Globus pallidus (tissue), 1 donor: ENCODE measurements around the gene MKNK2.

ENCODE experiments used
- DNase-seq: peaks from one replicate; pipeline ENCODE4 v3.0.0-alpha.2; 2015; ENCODE audit warnings: low spot score

Gene MKNK2

GRCh38 chr19:2027361-2027760 is 23.7 kb downstream of the MKNK2 start:
- no peak for DNase-seq

GRCh38 chr19:2026770-2027169 is 24.3 kb downstream of the MKNK2 start:
- DNase-seq: no peak

GRCh38 chr19:2022289-2022688 is 28.8 kb downstream of the MKNK2 start:
- no peak for DNase-seq

- no peak for DNase-seq
These were observed 29.4 kb downstream of the MKNK2 start for GRCh38 chr19:2021453-2022140.

GRCh38 chr19:2018752-2019151 is 32.3 kb downstream of the MKNK2 start:
- DNase-seq: no peak

- DNase-seq: peak; percentile 84
These were observed 34.8 kb downstream of the MKNK2 start for GRCh38 chr19:2016041-2016807.

GRCh38 chr19:2015608-2015950 is 35.5 kb downstream of the MKNK2 start, which contains the start of gene BTBD2:
TSS of gene BTBD2 (minus strand) at chr19:2015714. CDS start at chr19:2015703, 11 bp downstream.
- DNase-seq: peak; percentile 84

- no peak for DNase-seq
These were observed 36.1 kb downstream of the MKNK2 start for GRCh38 chr19:2014731-2015607.

- DNase-seq: no peak
These were observed 36.9 kb downstream of the MKNK2 start for GRCh38 chr19:2014131-2014571.

GRCh38 chr19:2013683-2013961 is 37.4 kb downstream of the MKNK2 start:
- DNase-seq: no peak

- no peak for DNase-seq
These were observed 37.9 kb downstream of the MKNK2 start for GRCh38 chr19:2012941-2013682.

- DNase-seq: no peak
These were observed 39.9 kb downstream of the MKNK2 start for GRCh38 chr19:2011169-2011568.

GRCh38 chr19:2010135-2010668 is 40.8 kb downstream of the MKNK2 start:
- no peak for DNase-seq

- no peak for DNase-seq
These were observed 47.2 kb downstream of the MKNK2 start for GRCh38 chr19:2003874-2004273.

- no peak for DNase-seq
These were observed 51.1 kb downstream of the MKNK2 start for GRCh38 chr19:1999856-2000515.

GRCh38 chr19:1998712-1999708 is 52.0 kb downstream of the MKNK2 start:
- no peak for DNase-seq

- DNase-seq: no peak
These were observed 53.5 kb downstream of the MKNK2 start for GRCh38 chr19:1997353-1998233.

- no peak for DNase-seq
These were observed 58.2 kb downstream of the MKNK2 start for GRCh38 chr19:1992759-1993260.
